HG03196 (cell line): Measurements from ENCODE around the gene USP4.
"Not testable (repeated sequence)": the region's sequence is repeated elsewhere in the genome, so short reads cannot be mapped to it uniquely, and the experiment has no call there.

ENCODE experiments used
- ATAC-seq: cut with Tn5 transposase; IDR thresholded peaks from one replicate; pipeline ENCODE4 v1.9.1; 2021; ENCODE audit not compliant: unreplicated experiment

Gene USP4

GRCh38 chr3:49351521-49352011, 11.7 kb upstream of the USP4 start:
- no peak for ATAC-seq

- ATAC-seq, result no peak
These were observed 9.7 kb upstream of the USP4 start for GRCh38 chr3:49349348-49350114.

GRCh38 chr3:49348361-49348760, 8.5 kb upstream of the USP4 start:
- not testable (repeated sequence) for ATAC-seq

- no peak for ATAC-seq
These were observed 7.0 kb upstream of the USP4 start for GRCh38 chr3:49346797-49347251.

- ATAC-seq, result no peak
These were observed 3.3 kb upstream of the USP4 start for GRCh38 chr3:49343163-49343562.

- ATAC-seq, result no peak
These were observed 2.1 kb upstream of the USP4 start for GRCh38 chr3:49341996-49342395.

- ATAC-seq, result peak; percentile 11
These were observed 292 bp downstream of the USP4 start for GRCh38 chr3:49339581-49339940.

GRCh38 chr3:49333916-49334633, 5.8 kb downstream of the USP4 start:
- ATAC-seq, result no peak

GRCh38 chr3:49333091-49333490, 6.8 kb downstream of the USP4 start:
- ATAC-seq, result no peak

- ATAC-seq, result no peak
These were observed 10.7 kb downstream of the USP4 start for GRCh38 chr3:49329186-49329585.

- not testable (repeated sequence) for ATAC-seq
These were observed 11.5 kb downstream of the USP4 start for GRCh38 chr3:49328350-49328749.

GRCh38 chr3:49327485-49327884, 12.4 kb downstream of the USP4 start:
- ATAC-seq, result no peak

- no peak for ATAC-seq
These were observed 15.1 kb downstream of the USP4 start for GRCh38 chr3:49324768-49325167.

- ATAC-seq, result no peak
These were observed 23.0 kb downstream of the USP4 start for GRCh38 chr3:49316696-49317457.

GRCh38 chr3:49313896-49314688, 25.8 kb downstream of the USP4 start:
- no peak for ATAC-seq

GRCh38 chr3:49311283-49311682, 28.6 kb downstream of the USP4 start:
- no peak for ATAC-seq

GRCh38 chr3:49310677-49311076, 29.2 kb downstream of the USP4 start:
- no peak for ATAC-seq

- ATAC-seq, result no peak
These were observed 34.2 kb downstream of the USP4 start for GRCh38 chr3:49305608-49306007.

GRCh38 chr3:49302613-49303012, 37.2 kb downstream of the USP4 start:
- no peak for ATAC-seq

GRCh38 chr3:49300595-49300994, 39.3 kb downstream of the USP4 start:
- ATAC-seq, result no peak

GRCh38 chr3:49298511-49298910, 41.3 kb downstream of the USP4 start:
- ATAC-seq, result no peak
